HG03135 (cell line): ENCODE results near the gene SGIP1.
"Not testable (repeated sequence)": the region's sequence is repeated elsewhere in the genome, so short reads cannot be mapped to it uniquely, and the experiment has no call there.

Experiments
- ATAC-seq: cut with Tn5 transposase; IDR thresholded peaks from one replicate; pipeline ENCODE4 v1.9.1; 2021; ENCODE audit warnings: mild to moderate bottlenecking, moderate library complexity; ENCODE audit not compliant: unreplicated experiment

Gene SGIP1

DNA sequence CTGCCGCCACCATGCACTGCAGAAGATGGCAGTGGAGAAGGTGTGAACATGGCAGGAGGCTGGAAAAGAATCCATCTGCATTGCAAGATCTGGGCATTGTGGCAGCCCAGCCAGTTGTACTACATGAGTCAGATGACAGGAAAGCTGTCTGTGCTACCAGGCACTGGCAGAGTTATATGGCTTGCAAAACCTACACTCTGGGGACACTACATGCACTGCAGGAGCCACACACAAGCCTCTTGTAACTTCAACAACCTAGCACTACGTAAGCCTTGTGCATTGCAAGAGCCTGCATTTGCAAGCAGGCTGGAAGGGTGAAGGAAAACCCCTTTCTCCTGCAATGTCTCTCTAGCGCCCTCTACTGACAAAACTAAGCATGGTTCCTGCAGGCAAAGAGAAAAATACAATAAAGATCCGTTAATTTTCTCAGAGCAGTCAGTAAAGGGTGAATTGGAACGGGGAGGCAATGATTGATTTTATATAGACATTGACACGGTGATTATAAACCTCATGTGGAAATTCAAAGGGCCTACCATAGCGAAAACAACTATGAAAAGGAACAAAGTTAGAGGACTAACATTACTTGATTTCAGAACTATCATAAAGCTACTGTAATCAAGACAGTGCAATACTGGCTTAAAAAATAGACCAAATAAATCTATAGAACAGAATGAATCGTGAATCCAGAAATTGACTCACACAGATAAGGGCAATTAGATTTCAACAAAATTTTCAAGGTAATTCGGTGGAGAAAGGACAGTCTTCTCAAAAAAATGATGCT is 192.1 kb downstream of the SGIP1 start:
- peak; percentile 77 for ATAC-seq

DNA sequence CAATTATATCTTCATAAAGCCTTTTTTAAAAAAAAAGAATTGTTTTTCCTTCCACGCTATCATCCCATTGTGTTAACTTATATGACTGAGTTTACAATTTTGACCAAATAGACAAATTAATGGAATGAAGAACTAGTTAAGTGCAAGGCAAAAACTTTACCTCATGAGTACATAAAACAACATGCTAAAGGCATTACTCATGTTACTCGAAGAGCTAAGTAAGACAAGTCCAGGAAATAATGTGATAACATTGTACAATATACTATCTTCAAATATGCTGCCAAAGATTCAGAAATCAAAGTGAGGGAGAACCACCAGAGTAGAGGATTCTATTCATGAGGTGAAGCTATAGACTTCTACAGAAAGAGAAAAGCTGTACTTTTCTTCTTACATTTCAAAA is 194.1 kb downstream of the SGIP1 start:
- ATAC-seq: no peak

DNA sequence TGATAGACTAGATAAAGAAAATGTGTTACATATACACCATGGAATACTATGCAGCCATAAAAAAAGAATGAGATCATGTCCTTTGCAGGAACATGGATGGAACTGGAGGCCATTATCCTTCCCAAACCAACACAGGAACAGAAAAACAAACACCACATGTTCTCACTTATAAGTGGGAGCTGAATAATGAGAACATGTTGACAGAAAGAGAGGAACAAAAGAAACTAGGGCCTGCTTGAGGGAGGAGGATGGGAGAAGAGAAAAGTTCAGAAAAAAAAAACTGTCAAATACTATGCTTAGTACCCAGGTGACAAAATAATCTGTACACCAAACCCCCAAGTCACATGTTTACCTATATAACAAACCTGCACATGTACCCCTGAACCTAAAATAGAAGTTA is 194.8 kb downstream of the SGIP1 start:
- ATAC-seq: not testable (repeated sequence)

DNA sequence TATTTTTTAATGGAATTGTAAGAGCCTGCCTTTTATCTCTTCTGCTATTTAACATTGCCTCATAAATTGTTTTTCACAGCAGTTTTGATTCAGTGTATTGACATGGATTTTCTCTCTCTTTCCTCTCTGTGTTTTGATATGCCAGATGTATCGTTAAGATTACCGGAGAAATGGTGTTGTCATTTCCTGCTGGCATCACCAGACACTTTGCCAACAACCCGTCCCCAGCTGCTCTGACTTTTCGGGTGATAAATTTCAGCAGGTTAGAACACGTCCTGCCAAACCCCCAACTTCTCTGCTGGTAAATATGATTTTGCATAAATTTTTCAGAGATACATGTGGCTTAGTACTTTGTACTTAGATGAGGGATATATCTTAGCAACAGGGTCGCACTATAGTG is 195.2 kb downstream of the SGIP1 start:
- ATAC-seq: no peak

DNA sequence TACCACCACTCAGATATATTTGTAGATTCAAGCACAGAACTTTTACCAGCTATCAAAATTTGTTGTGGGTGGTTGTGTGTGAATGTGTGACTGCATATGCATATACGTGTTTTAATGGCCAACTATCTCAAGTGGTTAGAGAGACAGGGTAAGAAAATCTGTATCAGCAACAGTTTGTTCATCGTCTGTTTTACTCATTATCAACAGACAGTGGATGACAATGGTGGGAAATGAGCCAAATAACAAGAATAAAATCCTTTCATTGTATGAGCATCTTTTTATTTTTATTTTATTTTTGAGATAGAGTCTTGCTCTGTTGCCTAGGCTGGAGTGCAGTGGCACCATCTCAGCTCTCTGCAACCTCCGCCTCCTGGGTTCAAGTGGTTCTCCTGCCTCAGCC is 195.6 kb downstream of the SGIP1 start:
- ATAC-seq: no peak

DNA sequence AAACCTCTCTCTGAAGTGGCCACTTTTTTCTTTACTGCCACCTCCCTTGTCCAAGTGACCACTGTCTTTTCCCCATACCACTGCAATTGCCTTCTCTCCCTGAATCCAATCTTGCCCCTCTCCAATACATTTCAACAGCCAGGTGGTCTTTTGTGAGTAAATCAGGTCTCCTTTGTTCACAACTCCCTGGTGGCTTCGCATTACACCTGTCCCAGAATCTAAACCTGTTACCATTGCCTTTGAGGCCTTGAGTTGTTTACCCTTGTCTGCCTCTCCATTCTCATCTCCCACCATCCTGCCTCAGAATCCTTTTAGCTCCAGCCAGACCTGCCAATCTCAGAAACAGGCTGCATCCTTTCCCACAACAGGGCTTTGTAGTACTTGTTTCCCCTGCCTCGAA is 196.5 kb downstream of the SGIP1 start:
- ATAC-seq: no peak

DNA sequence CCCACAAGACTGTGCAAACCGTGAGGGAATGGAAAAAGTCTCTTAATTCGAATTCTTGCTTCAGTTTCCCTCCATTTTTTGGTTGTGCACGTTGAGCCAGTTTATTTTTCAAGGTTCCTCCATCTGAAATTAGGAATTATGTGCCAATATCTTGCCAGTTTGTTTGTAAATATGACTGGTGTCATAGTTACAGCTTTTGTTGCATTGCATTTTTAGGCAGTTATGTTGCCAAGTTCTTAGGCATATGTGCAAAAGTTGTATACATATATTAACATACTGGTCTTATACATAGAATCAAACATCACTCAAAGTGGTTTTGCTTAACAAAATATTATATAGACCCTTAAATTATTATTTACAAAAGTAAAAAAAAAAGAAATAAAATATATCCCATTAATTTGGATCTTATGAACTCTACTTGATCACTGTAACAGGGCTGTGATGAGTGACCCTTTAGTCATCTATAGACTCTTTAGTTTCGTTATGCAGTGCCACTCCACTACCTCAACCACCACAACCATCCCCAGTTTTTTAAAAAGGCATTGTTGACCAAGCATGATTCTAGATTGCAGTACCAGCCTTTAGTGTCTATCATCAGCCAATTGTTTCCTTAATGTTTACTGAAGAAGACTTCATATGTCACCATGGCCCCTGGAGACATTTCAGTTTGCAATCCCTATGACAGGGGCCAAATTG is 197.4 kb downstream of the SGIP1 start:
- ATAC-seq: no peak

DNA sequence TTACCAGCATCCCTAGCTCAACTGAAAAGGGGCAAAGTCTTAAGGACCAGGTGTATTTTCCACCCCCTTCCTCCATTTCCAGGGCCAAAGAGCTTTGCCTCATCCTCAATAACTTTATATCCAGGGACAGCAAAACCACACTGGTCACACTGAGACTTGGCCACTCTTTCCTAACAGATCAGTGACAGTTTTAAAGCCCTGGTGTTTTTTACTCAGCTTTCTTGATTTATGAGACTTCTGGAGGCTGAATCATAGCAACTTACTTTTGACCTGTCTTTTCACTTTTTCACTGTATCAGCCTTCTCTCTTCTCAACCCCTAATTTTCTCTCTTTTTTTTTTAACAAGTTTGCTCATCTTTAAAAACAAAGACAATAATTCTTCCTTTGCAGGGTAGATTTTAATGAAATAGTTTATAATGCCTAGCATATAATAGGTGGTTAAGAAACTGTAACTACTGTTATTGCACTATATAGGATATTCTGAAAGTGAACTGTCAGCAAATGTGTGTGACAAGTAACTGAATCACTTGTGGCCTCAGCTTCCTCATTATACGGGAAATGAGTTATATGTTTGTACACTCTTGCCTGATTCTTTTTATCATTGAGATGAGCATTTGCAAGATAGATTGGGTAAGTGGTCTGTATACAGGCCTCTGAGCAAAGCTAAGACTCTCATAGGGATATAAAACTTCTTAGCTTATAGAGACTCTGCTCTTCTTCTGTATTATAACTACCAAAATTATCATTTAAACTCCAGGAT is 198.6 kb downstream of the SGIP1 start:
- ATAC-seq: no peak

DNA sequence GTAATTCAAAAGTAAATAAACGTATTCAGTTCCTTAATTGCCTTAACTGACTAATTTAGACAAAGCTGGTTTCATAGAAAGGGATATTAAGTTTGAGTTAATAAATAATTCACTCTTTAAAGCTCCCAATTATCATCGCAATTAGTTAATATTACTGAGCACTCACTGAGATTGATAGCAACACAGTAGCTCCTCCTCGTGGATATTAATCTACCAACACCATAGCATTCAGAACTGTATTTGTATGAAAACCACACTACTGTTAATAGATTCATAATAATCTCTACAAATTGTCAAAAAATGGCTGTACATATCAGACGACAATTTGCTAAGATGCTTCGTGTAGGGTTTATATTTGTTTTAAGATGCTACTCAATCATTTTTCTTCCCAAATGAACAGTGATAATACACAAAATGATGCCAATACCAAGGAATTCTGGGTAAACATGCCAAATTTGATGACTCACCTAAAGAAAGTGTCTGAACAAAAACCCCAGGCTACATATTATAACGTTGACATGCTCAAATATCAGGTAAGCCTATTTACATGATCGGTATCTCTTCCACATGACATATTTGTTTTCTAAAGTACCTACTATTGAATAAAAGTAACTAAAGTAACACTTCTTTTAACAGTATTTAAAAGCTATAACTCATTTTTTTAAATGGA is 199.5 kb downstream of the SGIP1 start:
- ATAC-seq: no peak

DNA sequence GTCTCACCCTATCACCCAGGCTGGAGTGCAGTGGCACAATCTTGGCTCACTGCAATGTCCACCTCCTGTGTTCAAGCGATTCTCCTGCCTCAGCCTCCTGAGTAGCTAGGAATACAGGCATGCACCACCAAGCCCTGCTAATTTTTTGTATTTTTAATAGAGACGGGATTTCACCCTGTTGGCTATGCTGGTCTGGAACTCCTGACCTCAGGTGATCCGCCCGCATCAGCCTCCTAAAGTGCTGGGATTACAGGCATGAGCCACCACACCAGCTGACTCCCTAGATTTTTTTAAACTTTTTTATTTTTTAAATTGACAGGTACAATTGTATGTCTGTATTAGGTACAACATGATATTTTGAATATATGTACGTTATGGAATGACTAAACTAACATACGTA is 200.6 kb downstream of the SGIP1 start:
- ATAC-seq: not testable (repeated sequence)

DNA sequence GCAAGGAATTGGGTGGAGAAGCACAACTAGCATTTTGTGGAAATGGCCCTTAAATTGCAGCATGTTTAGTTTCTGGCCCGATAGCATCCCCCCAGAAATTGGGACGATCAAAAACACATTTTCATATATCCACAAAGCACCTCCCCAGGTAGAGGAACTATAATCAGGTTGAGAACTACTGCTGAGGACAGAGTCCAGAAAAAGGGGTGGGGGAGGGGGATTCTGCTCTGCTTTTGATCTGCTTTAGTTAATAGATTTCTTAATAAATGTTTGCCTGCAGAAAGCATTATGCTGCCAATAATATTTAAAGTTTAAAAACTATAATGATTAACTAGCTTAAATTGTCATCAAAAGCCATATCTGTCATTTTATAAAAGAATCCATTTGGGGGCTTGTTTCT is 203.9 kb downstream of the SGIP1 start:
- ATAC-seq: no peak

DNA sequence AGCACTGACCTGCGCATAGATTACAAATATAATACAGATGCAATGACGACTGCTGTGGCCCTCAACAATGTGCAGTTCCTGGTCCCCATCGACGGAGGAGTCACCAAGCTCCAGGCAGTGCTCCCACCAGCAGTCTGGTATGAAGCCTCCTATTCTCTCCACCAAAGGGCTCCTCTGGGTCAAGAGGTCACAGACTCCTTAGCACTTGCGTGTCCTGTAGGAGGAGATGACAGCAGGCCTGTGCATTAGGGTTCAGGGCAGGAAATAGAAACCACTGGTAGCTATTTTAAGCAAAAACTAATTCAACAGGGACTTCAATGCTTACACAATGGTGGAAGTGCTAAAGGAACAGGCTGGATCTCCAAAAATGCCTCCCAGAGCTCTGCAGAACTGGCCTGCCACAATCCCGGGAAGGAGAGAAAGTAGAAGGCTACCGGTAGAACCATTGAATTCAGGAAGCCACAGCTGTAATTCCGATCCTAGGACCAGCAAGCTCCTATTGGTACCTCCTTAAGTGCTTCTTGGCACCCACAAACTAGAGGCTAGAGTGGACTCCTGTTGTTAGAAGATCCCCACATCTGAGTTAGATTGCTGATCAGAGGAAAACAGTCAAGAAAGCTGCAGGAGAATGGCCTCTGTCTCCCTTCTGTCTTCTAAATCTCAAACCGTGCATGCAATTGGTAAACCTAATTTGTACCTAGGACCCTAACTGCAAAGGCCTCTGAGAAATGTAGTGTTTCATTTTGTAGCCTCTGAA is 205.6 kb downstream of the SGIP1 start:
- ATAC-seq: peak; percentile 62

DNA sequence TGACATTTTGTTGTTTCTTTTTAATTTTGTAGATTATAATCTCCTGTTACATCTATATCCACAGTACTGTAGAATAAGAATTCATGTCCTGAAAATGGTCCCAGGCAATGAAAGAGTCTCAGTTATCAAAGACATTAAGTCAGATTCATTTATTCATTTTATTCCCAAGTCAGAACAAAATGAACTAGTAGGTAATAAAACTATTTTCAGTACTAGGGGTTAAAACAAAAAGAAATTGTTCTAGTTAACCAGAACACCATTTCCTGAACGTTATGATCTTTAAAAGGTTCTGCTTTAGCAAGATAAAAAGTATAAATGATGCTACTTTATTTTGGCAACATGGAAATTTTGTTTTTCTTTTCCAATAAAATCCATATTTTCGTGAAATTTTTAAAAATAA is 211.5 kb downstream of the SGIP1 start:
- no peak for ATAC-seq

DNA sequence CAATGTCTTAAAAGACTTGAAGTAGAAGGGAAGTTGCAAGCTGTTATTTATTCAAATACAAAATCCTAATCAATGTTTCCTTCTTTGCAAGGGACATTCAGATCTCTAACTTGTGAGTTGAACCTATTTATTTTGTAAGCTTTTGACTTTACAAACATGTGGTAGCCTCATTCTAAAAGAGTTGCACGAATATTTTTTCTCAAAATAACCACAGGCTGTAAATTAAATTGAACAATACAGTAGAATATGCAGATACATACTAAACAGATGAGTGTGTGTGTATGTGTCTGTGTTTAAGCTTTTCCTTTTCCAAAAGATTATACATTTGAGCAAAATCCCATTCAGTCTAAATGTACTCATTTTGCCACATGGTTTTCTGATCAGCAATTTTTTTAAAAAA is 213.5 kb downstream of the SGIP1 start:
- no peak for ATAC-seq

DNA sequence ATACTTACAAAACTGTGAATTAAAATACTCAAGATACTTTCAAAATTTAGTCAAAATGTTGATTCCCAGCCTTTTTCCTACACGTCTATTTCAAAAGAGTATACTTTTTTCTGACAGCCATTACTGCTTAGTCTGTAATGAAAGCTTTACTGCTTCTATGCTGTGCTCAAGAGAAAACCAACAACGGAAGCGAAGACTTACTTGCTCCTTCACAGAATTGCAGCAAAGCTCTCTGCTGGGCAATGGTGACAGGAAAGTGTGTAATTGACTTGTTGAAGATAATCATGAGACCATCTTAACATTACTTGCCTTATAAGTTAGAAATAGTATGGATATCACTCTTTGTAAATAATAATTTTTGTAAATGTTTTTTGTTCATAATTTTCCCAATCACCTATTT is 216.6 kb downstream of the SGIP1 start:
- no peak for ATAC-seq

DNA sequence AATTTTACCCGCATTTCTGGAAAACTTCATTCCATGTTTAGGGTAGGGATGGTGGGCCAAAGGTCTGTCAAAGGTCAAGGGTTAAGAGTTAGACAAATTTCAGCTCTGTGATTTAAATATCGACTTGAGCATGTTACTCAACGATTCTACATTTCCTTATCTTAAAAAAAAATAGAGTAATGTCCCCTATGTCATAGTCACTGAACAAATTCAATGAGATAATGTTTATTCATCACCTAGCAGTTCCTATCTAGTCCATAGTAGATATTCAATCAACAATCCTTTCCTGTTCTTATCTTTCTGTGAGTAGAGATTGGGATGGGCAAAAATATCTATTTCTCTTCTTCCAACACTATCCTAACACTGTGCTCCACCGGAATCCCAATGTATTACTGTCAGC is 217.2 kb downstream of the SGIP1 start:
- ATAC-seq: no peak

DNA sequence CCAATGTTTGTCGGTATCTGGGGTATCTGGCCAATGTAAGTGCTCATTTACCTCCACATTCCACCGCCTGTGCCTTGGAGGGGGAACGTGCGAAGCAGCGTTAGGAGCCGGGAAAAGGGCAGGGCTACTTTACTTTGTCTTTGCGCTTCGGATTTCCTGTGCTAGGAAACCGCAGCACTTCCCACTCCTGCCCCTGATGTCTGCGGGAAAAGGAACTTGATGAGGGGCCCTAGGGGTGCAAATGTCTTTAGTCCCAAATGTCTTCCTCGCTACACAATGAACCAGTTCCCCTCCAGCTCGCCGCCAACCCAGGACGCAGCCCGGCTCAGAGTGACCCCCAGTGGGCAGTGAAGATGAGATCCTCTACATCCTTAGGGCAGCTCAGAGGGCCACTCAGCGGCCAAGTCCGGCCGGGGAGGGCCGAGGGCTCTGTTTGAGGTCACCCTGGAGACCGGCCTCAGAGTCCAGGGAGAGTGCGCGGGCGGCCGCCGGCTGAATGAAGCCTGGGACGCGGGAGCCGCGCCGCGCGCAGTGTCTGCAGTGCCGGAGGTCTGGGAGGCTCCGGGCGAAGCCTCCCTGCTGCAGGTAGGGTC is 218.1 kb downstream of the SGIP1 start, which contains the start of gene DYNLT5:
TSS of gene DYNLT5 (plus strand) at position 460 of the 593 bp plus-strand sequence. CDS start 2,200 bp downstream, outside the sequence.
- no peak for ATAC-seq

DNA sequence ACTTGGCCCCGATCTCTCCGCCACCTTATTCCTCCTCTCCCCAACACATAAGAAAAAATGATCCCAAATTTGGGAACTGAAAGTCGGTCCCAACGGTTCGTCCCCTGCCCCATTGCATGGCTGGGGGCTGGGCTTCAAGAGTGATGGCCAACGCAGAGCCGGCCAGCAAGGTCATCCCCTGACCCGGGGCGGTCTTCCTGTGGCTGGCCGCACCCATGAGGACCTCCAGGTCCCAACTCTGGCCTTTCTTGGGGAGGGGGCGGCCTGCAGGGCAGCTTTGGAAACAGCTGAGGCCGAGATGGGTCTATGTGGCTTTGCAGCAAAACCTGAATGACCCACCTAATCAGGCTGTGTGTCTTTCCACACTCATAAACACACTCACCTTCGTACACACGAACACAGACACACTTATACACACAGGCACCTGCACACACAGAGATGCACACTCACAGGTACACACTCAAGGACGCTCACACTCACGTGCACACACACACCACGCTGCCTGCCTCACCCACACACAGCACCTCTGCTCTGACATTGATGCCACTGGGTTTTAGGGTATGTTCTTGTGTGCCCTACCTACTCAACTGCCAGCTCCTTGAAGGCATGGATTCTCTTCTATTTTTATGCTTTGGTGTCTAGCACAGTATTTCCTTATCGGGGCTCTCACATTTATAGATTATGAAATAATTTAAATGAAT is 218.9 kb downstream of the SGIP1 start:
- no peak for ATAC-seq

DNA sequence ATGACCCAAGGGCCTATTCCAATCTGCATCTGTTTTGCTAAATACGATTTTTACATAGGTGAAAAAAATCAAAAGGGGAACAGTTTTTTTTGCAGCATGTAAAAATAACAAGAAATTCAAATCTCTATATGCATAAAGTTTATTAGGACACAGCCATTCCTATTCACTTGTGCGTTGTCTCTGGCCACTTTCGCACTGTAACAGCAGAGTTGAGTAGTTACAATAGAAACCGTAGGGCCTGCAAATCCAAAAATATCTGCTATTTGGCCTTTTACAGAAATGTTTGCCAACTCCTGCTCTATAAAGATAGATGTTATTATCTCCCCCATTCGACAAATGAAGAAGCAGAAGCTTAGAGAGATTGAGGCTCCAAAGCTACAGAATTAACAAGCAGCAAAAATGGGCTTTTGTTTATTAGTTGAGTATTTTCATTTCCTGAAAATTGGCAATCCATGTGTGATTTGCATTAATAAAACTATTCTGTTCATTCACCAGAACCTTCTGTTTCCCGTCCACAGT is 223.8 kb downstream of the SGIP1 start:
- ATAC-seq: no peak
